ENCODE results near the gene BMI1. TPM values are rescaled to one million over a fixed set of nuclear protein-coding genes. Genes with fewer than 3 reads are reported as not detected.

Gene BMI1
- polyA plus RNA-seq, 1 experiment = 50.4 TPM

DNA sequence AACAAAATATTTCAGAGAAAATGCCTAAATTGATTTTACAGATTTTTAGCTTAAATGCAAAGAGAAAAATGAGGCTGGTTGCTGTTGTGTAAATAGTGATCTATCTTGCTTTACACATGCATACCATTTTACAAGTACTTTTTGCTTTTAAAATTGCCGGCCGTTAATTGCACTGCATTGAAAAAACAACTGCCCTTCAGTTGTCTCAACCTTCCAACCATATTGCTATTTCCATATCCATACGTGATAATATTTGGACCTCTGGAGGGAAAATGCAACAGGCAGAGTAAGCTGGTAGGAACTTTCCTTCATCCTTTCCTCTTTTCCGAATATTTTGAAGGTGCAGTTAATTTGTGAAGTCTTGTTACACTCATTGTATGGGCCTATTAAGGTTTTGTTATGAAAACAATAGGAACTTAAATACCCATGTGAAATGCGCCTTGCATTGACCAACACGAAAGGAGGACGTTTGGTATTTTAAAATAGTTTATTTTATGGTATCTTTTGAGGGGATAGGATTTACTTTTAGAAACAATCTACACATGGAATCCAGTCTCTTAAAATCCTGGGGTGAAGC lies 11.3 kb downstream of the BMI1 start:
- Histone ChIP-seq H3K27ac (ENCODE audit: low read depth, low read length) (no peak overlapping the region), H3K4me3 (ENCODE audit: low read depth, low read length) (no peak overlapping the region), H3K9me3 (ENCODE audit: control insufficient read depth, insufficient read depth, low read length) (peaks cover 24% of the 10 kb centered on the region), H3K27me3 (ENCODE audit: control insufficient read depth, insufficient read depth, low read length) (peaks cover 35% of the 10 kb centered on the region)
- DNase-seq (ENCODE audit: low read depth, low spot score) = no peak
- POLR2A ChIA-PET = no interaction called here
- CTCF ChIA-PET = no interaction called here
- TF ChIP-seq, protein P1, sequence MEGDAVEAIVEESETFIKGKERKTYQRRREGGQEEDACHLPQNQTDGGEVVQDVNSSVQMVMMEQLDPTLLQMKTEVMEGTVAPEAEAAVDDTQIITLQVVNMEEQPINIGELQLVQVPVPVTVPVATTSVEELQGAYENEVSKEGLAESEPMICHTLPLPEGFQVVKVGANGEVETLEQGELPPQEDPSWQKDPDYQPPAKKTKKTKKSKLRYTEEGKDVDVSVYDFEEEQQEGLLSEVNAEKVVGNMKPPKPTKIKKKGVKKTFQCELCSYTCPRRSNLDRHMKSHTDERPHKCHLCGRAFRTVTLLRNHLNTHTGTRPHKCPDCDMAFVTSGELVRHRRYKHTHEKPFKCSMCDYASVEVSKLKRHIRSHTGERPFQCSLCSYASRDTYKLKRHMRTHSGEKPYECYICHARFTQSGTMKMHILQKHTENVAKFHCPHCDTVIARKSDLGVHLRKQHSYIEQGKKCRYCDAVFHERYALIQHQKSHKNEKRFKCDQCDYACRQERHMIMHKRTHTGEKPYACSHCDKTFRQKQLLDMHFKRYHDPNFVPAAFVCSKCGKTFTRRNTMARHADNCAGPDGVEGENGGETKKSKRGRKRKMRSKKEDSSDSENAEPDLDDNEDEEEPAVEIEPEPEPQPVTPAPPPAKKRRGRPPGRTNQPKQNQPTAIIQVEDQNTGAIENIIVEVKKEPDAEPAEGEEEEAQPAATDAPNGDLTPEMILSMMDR (IDR thresholded peaks at IDR 0.05; ENCODE audit: low read depth, low read length) = no peak

DNA sequence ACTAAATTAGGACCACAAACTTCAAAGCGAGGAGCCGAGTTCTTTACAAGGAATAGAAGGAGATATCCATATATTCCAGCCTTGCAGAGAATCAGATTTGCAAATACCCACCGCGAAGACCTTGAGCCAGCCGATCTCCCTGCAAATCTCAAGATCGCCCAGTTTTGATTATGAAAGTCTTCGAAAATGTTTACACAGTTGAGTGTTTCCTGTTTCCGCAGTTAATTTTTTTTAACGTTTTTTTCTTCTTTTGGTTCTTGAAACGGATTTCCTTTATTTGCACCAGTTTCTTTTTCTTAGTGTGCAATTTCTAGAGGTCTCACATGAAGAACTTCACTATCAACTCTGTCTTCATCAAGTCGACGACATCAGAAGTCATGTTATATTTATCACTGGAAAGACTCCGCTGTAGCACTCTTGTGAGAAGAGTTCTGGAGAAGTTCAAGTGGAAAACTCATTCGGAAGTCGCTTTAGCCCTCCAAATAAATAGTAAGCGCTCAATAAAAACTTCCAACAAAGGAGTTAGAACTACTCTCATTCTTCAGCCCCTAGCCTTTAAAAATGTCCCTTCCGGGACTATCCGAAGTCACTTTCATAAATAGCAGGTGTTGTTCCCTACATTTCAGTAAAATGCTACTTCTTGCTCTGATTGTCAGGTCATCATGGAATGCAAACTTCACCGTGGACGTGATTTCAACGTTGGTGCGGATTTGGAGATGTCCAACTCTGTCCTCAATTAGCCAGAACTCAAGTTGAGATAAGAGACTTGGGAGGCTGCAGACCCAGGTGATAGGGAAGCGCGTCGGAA lies 12.5 kb downstream of the BMI1 start:
- Histone ChIP-seq H3K27ac (ENCODE audit: low read depth, low read length) (no peak overlapping the region), H3K27me3 (ENCODE audit: control insufficient read depth, insufficient read depth, low read length) (peaks cover 44% of the 10 kb centered on the region), H3K9me3 (ENCODE audit: control insufficient read depth, insufficient read depth, low read length) (peaks cover 24% of the 10 kb centered on the region), H3K4me3 (ENCODE audit: low read depth, low read length) (no peak overlapping the region)
- POLR2A ChIA-PET = no interaction called here
- TF ChIP-seq, protein P1 (IDR thresholded peaks at IDR 0.05; ENCODE audit: low read depth, low read length) = no peak
- CTCF ChIA-PET = no interaction called here
- no peak for DNase-seq (ENCODE audit: low read depth, low spot score)

- peaks cover 24% of the 10 kb centered on the region for H3K9me3 ChIP-seq (ENCODE audit: control insufficient read depth, insufficient read depth, low read length)
- ChIA-PET CTCF (no interaction called here), POLR2A (no interaction called here)
- peaks cover 50% of the 10 kb centered on the region for H3K27me3 ChIP-seq (ENCODE audit: control insufficient read depth, insufficient read depth, low read length)
- H3K4me3 ChIP-seq (ENCODE audit: low read depth, low read length) = no peak overlapping the region
- TF ChIP-seq, protein P1 (IDR thresholded peaks at IDR 0.05; ENCODE audit: low read depth, low read length) = no peak
- DNase-seq (ENCODE audit: low read depth, low spot score) = no peak
- H3K27ac ChIP-seq (ENCODE audit: low read depth, low read length) = no peak overlapping the region
These were observed 13.0 kb downstream of the BMI1 start for GRCh38 chr10:22333975-22334282.

DNA sequence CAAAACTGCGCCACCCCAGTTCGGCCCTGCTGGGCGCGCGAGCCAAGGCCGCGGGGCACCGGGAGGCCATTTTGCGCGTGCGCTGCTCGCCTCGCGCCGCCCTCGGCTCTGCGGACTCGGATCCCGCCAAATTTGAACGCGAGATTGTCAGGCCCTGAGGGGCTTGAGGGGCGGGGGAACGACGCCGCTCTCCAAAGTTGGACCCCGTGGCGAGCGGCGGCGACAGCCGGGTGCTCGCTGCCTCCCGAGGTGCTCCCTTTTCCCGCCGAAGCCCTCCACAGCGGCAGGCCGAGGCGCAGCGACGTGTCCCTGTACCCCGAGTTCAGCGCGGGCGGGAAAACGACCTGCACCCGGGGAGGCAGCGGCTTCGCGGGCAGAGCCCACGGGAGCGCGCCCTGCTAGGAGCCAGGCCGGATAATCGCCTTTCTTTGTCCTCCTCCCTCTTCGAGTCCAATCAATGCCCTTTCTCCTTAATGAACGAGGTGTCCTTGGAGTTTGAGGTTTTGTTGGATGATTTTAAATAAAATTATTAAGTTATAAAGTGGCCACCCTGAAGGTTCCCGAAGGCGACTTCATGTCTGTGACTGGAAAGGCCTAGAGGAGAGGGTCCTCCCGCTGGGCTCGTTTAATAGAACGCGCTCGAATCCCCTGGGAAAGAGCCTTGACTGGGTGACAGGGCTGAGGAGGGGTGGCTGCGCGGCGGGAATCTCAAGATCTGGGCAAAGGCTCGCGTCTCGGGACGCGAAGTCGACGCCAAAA lies 13.7 kb downstream of the BMI1 start:
- H3K9me3 ChIP-seq (ENCODE audit: control insufficient read depth, insufficient read depth, low read length) = peaks cover 24% of the 10 kb centered on the region
- peak overlapping the region; percentile 50 for H3K4me3 ChIP-seq (ENCODE audit: low read depth, low read length)
- ChIA-PET CTCF (no interaction called here), POLR2A (no interaction called here)
- no peak for DNase-seq (ENCODE audit: low read depth, low spot score)
- H3K27me3 ChIP-seq (ENCODE audit: control insufficient read depth, insufficient read depth, low read length) = peaks cover 57% of the 10 kb centered on the region
- TF ChIP-seq, protein P1 (IDR thresholded peaks at IDR 0.05; ENCODE audit: low read depth, low read length) = no peak
- H3K27ac ChIP-seq (ENCODE audit: low read depth, low read length) = no peak overlapping the region
